H1 (cell line): ENCODE results near the gene SLC37A2. TPM values are rescaled to one million over a fixed set of nuclear protein-coding genes. Genes with fewer than 3 reads are reported as not detected.

Source experiments
- CTCF ChIA-PET: fragments of 300-600 bp; sonication (Branson Sonifier 250); formaldehyde crosslinking; loops from one replicate; lab custom pipeline; 2021; ENCODE audit not compliant: partially characterized antibody; lab: Charles Lee
- POLR2A ChIA-PET: fragments of 300-600 bp; sonication (Branson Sonifier 250); formaldehyde crosslinking; loops from one replicate; lab custom pipeline; 2021; ENCODE audit warnings: inconsistent platforms; ENCODE audit not compliant: partially characterized antibody; lab: Charles Lee
- DNase-seq, 2 experiments: peaks; one replicate each; pipeline versions ENCODE4 v3.0.0 to v3.0.0-alpha.2; 2010 to 2022; ENCODE audit warnings: low spot score in 2 of 2, low read depth in 1 of 2, mixed read lengths in 1 of 2
- FAIRE-seq: peaks from 2 replicates; lab custom pipeline; 2011; peaks lifted over from hg19 to GRCh38; lab: Jason Lieb, UNC
- H2AFZ ChIP-seq: 2 replicates; pipeline ENCODE4 v1.8.1; 2012; ENCODE audit warnings: low read length, inconsistent platforms
- H2AK5ac ChIP-seq: 2 replicates; pipeline ENCODE4 v1.6.1; 2013; ENCODE audit warnings: low read depth, low read length
- H2BK120ac ChIP-seq: replicated peaks from 2 replicates; pipeline ENCODE3; 2013; ENCODE audit warnings: low read depth, low read length, inconsistent platforms
- H2BK12ac ChIP-seq: 2 replicates; pipeline ENCODE4 v1.6.1; 2013; ENCODE audit warnings: low read depth, low read length
- H2BK15ac ChIP-seq: 2 replicates; pipeline ENCODE4 v1.6.1; 2013; ENCODE audit warnings: low read length
- H2BK20ac ChIP-seq: 2 replicates; pipeline ENCODE4 v1.6.1; 2013; ENCODE audit warnings: low read length
- H2BK5ac ChIP-seq: 2 replicates; pipeline ENCODE4 v1.6.1; 2013; ENCODE audit warnings: low read depth, low read length
- H3K14ac ChIP-seq: 2 replicates; pipeline ENCODE4 v1.6.1; 2013; ENCODE audit warnings: inconsistent platforms; ENCODE audit not compliant: insufficient read length
- H3K18ac ChIP-seq: 2 replicates; pipeline ENCODE4 v1.6.1; 2013; ENCODE audit warnings: low read length; ENCODE audit errors: extremely low read depth
- H3K23ac ChIP-seq: 2 replicates; pipeline ENCODE4 v1.6.1; 2013; ENCODE audit warnings: inconsistent platforms; ENCODE audit not compliant: insufficient read length
- H3K23me2 ChIP-seq: 2 replicates; pipeline ENCODE4 v1.6.1; 2013; ENCODE audit warnings: low read depth, low read length
- H3K27ac ChIP-seq: 2 replicates; pipeline ENCODE4 v1.6.1; 2011; ENCODE audit warnings: low read depth, low read length, inconsistent platforms
- H3K27me3 ChIP-seq, 4 experiments: replicated peaks in 1 of 4; 1 replicate in 1 of 4; 2 replicates in 3 of 4; pipeline versions ENCODE4 v1.6.1 to v1.8.1; 2011 to 2013; ENCODE audit warnings: low read length in 3 of 4, mild to moderate bottlenecking in 3 of 4, inconsistent platforms in 2 of 4, mixed read lengths in 2 of 4, moderate library complexity in 1 of 4; ENCODE audit not compliant: control insufficient read depth in 3 of 4, insufficient read depth in 3 of 4; ENCODE audit errors: extremely low read depth in 1 of 4
- H3K36me3 ChIP-seq, 4 experiments: 2 replicates each; pipeline versions ENCODE4 v1.6.1 to v1.8.1; 2011 to 2013; ENCODE audit warnings: mild to moderate bottlenecking in 4 of 4, low read length in 3 of 4, moderate library complexity in 2 of 4, control low read depth in 1 of 4, inconsistent platforms in 1 of 4; ENCODE audit not compliant: insufficient read depth in 4 of 4, control insufficient read depth in 2 of 4
- H3K4ac ChIP-seq: replicated peaks from 2 replicates; pipeline ENCODE3; 2013; ENCODE audit warnings: low read length, low read depth, mixed read lengths, inconsistent platforms; ENCODE audit not compliant: insufficient read length
- H3K4me1 ChIP-seq, 4 experiments: replicated peaks in 1 of 4; 1 replicate in 1 of 4; 2 replicates in 3 of 4; pipeline versions ENCODE4 v1.6.1 to v1.8.1; 2011 to 2013; ENCODE audit warnings: low read length in 3 of 4, inconsistent platforms in 2 of 4, mixed read lengths in 1 of 4; ENCODE audit not compliant: insufficient read depth in 4 of 4, control insufficient read depth in 3 of 4
- H3K4me2 ChIP-seq, 2 experiments: 2 replicates each; pipeline versions ENCODE4 v1.6.1 to v1.8.1; 2011 to 2013; ENCODE audit warnings: low read depth in 2 of 2, low read length in 2 of 2, control low read depth in 1 of 2, inconsistent platforms in 1 of 2, mild to moderate bottlenecking in 1 of 2; ENCODE audit not compliant: insufficient read depth in 1 of 2
- H3K4me3 ChIP-seq, 4 experiments: fragments of 200-600, 300-600 bp in 1 of 4; sonication (generic), shearing (Covaris generic), sonication (Bioruptor Twin) in 1 of 4; 2 replicates each; pipeline versions ENCODE4 v1.5.1 to v1.8.1; 2011 to 2016; ENCODE audit warnings: low read length in 4 of 4, low read depth in 3 of 4, control low read depth in 2 of 4, inconsistent platforms in 2 of 4, mild to moderate bottlenecking in 2 of 4, mixed read lengths in 1 of 4, moderate library complexity in 1 of 4; ENCODE audit not compliant: insufficient read depth in 2 of 4; ENCODE audit errors: extremely low read depth in 1 of 4
- H3K56ac ChIP-seq: replicated peaks from 2 replicates; pipeline ENCODE3; 2013; ENCODE audit warnings: low read depth, mild to moderate bottlenecking, mixed read lengths, low read length, inconsistent platforms; ENCODE audit not compliant: insufficient read length
- H3K79me1 ChIP-seq: 2 replicates; pipeline ENCODE4 v1.6.1; 2013; ENCODE audit warnings: low read depth, low read length, control low read depth
- H3K79me2 ChIP-seq, 2 experiments: 2 replicates each; pipeline versions ENCODE4 v1.6.1 to v1.8.1; 2012 to 2013; ENCODE audit warnings: low read length in 2 of 2, mild to moderate bottlenecking in 2 of 2, inconsistent platforms in 1 of 2; ENCODE audit not compliant: insufficient read depth in 2 of 2, control insufficient read depth in 1 of 2
- H3K9ac ChIP-seq, 4 experiments: replicated peaks in 1 of 4; 1 replicate in 1 of 4; 2 replicates in 3 of 4; pipeline versions ENCODE4 v1.6.1 to v1.8.1; 2011 to 2013; ENCODE audit warnings: low read depth in 3 of 4, low read length in 3 of 4, control low read depth in 2 of 4, mild to moderate bottlenecking in 2 of 4, moderate library complexity in 2 of 4, inconsistent platforms in 1 of 4; ENCODE audit errors: extremely low read depth in 1 of 4
- H3K9me3 ChIP-seq, 2 experiments: 2 replicates each; pipeline versions ENCODE4 v1.6.1 to v1.8.1; 2012 to 2013; ENCODE audit warnings: mild to moderate bottlenecking in 2 of 2, moderate library complexity in 2 of 2, control low read depth in 1 of 2, inconsistent platforms in 1 of 2, low read depth in 1 of 2, low read length in 1 of 2, mixed read lengths in 1 of 2; ENCODE audit not compliant: insufficient read depth in 2 of 2
- H4K20me1 ChIP-seq, 2 experiments: replicated peaks in 1 of 2; 2 replicates each; pipeline versions ENCODE3 to v1.8.1; 2011 to 2013; ENCODE audit warnings: inconsistent platforms in 2 of 2, low read length in 2 of 2, mild to moderate bottlenecking in 1 of 2; ENCODE audit not compliant: insufficient read depth in 2 of 2, control insufficient read depth in 1 of 2
- H4K5ac ChIP-seq: 2 replicates; pipeline ENCODE4 v1.6.1; 2013; ENCODE audit warnings: low read length, low read depth, mixed read lengths, inconsistent platforms; ENCODE audit not compliant: insufficient read length
- H4K8ac ChIP-seq: 2 replicates; pipeline ENCODE4 v1.8.0; 2013; ENCODE audit warnings: mild to moderate bottlenecking, moderate library complexity, low read length, inconsistent platforms; ENCODE audit not compliant: insufficient read depth; ENCODE audit errors: extremely low read depth
- H4K91ac ChIP-seq: replicated peaks from 2 replicates; pipeline ENCODE3; 2013; ENCODE audit warnings: low read length, mixed read lengths, inconsistent platforms; ENCODE audit not compliant: insufficient read length
- NRF1 ChIP-seq: IDR thresholded peaks from 2 replicates; pipeline ENCODE4 v1.6.1; 2011; ENCODE audit warnings: mild to moderate bottlenecking, low read depth, low read length, improper control_type of control experiment
- SUZ12 ChIP-seq: fragments of 200-600 bp; sonication (generic); IDR thresholded peaks from 2 replicates; pipeline ENCODE4 v1.6.1; 2012; ENCODE audit warnings: mild to moderate bottlenecking, inconsistent platforms, low read length, moderate library complexity, mixed read lengths
- WGBS, 2 experiments: shearing (Covaris generic) in 1 of 2; methylation state at CpG; one replicate each; pipeline versions ENCODE4 v1.1.6 to v1.1.7; 2013 to 2015; ENCODE audit warnings: low lambda C conversion rate in 2 of 2, mixed read lengths in 2 of 2, inconsistent platforms in 1 of 2, low coverage in 1 of 2, missing lambda C conversion rate in 1 of 2; ENCODE audit not compliant: insufficient replicate concordance in 2 of 2, insufficient coverage in 1 of 2, insufficient read length in 1 of 2; ENCODE audit errors: extremely low coverage in 1 of 2, missing lambda C conversion rate in 1 of 2; 5-methylcytosine and 5-hydroxymethylcytosine counted together
- polyA plus RNA-seq, 7 experiments: library from polyadenylated mRNA; depleted of rRNA in 3 of 7; stranded (reverse) in 5 of 7; unstranded in 2 of 7; fragments of >200 nt in 5 of 7; fragments of 200-250 nt in 2 of 7; gene quantifications; 1 replicate in 5 of 7; 2 replicates in 1 of 7; 4 replicates in 1 of 7; pipeline versions ENCODE4 v1.2.1 to v1.2.3, GENCODE V29; 2011 to 2013; ENCODE audit warnings: missing spikeins in 2 of 7, mixed read lengths in 2 of 7
- total RNA-seq: library from RNA; stranded (reverse); fragmentation: NEBNext Ultra II Directional; extraction: Animal tissue kit (Norgen Biotek cat#: 25700); gene quantifications from 2 replicates; pipeline ENCODE4 v1.2.1, GENCODE V29; 2021

SLC37A2 gene
- total and polyA plus RNA-seq, 2 of the 8 experiments (the other 6 are each of a cell fraction or from before 2014, with no cell fraction given), result 1.3 to 1.9 TPM

DNA sequence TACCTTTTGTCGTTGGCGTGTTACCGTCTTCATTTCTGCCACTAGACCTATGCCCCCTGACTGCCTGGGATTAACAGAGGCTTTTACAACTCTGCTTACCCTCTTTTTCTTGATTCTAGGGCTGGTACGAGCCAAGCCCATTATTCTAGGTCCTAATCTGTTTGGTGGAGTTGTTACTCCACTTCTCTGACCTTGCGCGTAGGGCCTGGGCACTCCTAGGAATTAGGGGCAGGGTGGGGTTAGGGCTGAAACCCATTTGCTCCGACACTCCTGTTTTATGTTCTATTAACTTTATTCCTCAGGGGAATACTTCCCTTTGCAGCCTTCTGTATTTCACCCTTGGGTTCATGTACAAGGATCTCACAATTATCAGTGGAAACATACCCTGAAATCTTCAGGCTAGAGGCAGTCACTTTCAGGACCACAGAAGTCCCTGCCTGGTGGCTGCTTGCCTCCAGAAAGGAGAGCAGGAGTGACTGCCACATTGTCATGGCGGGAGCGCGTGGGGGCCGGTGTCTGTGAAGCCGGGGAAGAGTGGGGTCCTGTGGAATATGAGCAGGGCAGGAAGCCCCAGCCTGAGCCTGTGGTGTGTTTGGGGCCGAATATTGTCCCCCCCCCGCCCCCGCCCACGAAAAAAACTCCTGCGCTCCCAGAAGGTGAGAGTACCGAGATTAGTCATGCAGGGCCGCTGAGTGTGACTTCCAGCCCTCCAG is 731 bp upstream of the SLC37A2 start:
- Histone ChIP-seq H4K91ac (no peak overlapping the region), H2BK20ac (no peak overlapping the region), H4K5ac (no peak overlapping the region), H3K79me2 (no peaks in the 10 kb centered on the region), H3K4me1 (peaks cover 0 to 2% (median 0%) of the 10 kb centered on the region in 4 experiments; a peak in 2 of 7 replicates), H3K27ac (no peak overlapping the region), H2AFZ (peak overlapping the region; percentile 89; the same call in 1 of the 2 replicates), H4K8ac (0 out of 2 replicates have a peak overlapping the region, but pooled peaks have one; percentile 48), H3K56ac (no peak overlapping the region), H2AK5ac (no peak overlapping the region), H2BK120ac (no peak overlapping the region), H3K27me3 (peaks cover 1 to 29% (median 24%) of the 10 kb centered on the region in 4 experiments), H3K9ac (no peak overlapping the region; a peak in 1 of 7 replicates), H3K4ac (peak overlapping the region; percentile 88), H2BK12ac (no peak overlapping the region), H3K4me3 (peak overlapping the region; percentile 60 to 78 (median 75)), H3K23ac (no peak overlapping the region), H2BK5ac (no peak overlapping the region; the same call in 1 of the 2 replicates), H3K79me1 (no peaks in the 10 kb centered on the region), H3K36me3 (no peaks in the 10 kb centered on the region), H2BK15ac (no peak overlapping the region), H3K23me2 (peaks cover 11% of the 10 kb centered on the region), H4K20me1 (no peaks in the 10 kb centered on the region), H3K14ac (no peak overlapping the region), H3K4me2 (peak overlapping the region; percentile 70 to 91), H3K9me3 (no peaks in the 10 kb centered on the region), H3K18ac (no peak overlapping the region; the same call in 1 of the 2 replicates)
- CTCF ChIA-PET, result interaction anchor here (0.8 to 2.9 kb wide), 9 partner anchors 9 to 224 kb away, joined by 3 to 13 read pairs (median 3); partner anchors contain the start of gene HEPACAM
- FAIRE-seq (no peak), DNase-seq (peak in 1 of 2 experiments; percentile 50)
- 65% methylated on average over 12 of the region's 19 CpGs; no CpG with 5 or more reads in 1 of the 2 experiments for WGBS, 2 experiments
- POLR2A ChIA-PET, result interaction anchor here (1.5 kb wide), 1 partner anchor 109 kb away, joined by 3 read pairs; the partner anchor contains the start of gene CCDC15
- TF ChIP-seq SUZ12, result 0 out of 2 replicates have a peak, but pooled peaks have one; percentile 2
- TF ChIP-seq NRF1, result no peak
